Measurements from ENCODE around the gene CSMD2.

CSMD2 gene

DNA sequence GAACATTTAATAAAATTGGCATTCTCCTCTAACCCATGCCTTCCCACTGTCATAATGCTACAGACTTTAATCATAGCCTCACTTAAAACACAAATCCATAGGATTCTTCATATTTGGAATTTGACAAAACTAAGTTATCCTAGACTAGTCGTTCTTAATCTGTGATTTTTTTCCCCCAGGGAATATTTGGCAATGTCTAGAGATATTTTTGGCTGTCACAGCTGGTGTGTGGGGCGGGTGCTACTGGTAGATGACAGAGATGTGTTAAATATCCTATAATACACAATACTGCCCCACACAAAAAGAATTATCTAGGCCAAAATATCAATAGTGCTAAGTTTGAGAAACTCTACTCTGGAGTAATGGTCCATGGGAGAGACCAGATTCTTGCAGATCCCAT is 396.9 kb downstream of the CSMD2 start:
- ChIA-PET POLR2A (no interaction called here), CTCF (no interaction called here)
- no peak for DNase-seq (ENCODE audit: extremely low spot score)
- TF ChIP-seq NFRKB (IDR thresholded peaks at IDR 0.05) (no peak), TARDBP (IDR thresholded peaks at IDR 0.05) (no peak), LEF1 (IDR thresholded peaks at IDR 0.05; ENCODE audit: borderline replicate concordance) (no peak), FOXK2 (IDR thresholded peaks at IDR 0.05) (no peak)

DNA sequence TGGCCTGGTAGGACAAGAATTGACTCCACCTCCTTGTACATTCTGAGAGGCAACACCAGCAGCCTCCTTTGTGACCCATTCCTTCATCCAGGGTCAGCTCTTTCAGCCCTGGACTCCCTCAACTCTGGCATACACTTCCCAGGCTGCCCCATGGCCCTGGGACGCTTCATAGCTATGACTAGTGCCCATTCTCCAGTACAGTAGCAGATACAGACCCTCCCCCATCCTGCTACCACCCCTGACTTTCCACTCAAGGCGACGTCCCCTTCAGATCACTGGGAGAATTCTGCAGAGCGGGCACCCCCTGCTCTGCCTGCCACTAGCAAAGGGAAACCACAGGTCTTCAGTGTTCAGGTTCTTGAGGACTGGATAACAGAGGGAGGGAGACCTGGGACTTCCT is 400.9 kb downstream of the CSMD2 start:
- ChIA-PET POLR2A (interaction anchor here (0.6 kb wide), 1 partner anchor 408 kb away, joined by 3 read pairs; no protein-coding TSS in a partner anchor), CTCF (no interaction called here)

DNA sequence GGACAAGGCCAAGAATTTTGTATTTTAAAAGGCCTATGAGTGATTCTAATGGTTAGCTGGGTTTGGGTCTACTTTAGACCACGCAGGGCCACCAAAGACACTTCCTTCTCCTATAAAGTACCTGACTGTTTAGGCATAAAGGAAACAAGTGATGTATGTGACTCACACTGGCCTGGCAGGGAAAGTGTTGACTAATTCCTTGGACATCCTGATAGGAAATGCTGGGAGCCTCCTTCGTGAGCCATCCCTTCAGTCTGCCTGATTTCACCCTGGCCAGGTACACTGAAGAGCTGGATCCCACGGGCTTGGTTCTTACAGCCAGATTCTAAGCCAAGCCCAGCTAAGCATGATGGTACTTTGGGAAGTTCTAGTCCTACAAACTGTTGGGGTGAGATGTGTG is 401.6 kb downstream of the CSMD2 start:
- TF ChIP-seq ZNF384 (IDR thresholded peaks at IDR 0.05) (no peak), HDGF (IDR thresholded peaks at IDR 0.05; ENCODE audit: borderline replicate concordance) (no peak), NFRKB (IDR thresholded peaks at IDR 0.05) (no peak)
- CTCF ChIA-PET = no interaction called here
- POLR2A ChIA-PET = no interaction called here
- DNase-seq (ENCODE audit: extremely low spot score) = no peak

More for the DNA sequence above, 400.9 kb downstream of the CSMD2 start:
- no peak for DNase-seq (ENCODE audit: extremely low spot score)
- TF ChIP-seq SUZ12 (IDR thresholded peaks at IDR 0.05) (no peak), FOXK2 (IDR thresholded peaks at IDR 0.05) (no peak), NFRKB (IDR thresholded peaks at IDR 0.05) (no peak), BHLHE40 (IDR thresholded peaks at IDR 0.05; ENCODE audit: borderline replicate concordance) (no peak), CTBP1 (IDR thresholded peaks at IDR 0.05; ENCODE audit: borderline replicate concordance) (no peak), SP1 (IDR thresholded peaks at IDR 0.05) (no peak), FOXA1 (IDR thresholded peaks at IDR 0.05) (no peak), ZNF384 (IDR thresholded peaks at IDR 0.05) (no peak), ARNT (IDR thresholded peaks at IDR 0.05) (no peak)
- TF ChIP-seq, protein P1, sequence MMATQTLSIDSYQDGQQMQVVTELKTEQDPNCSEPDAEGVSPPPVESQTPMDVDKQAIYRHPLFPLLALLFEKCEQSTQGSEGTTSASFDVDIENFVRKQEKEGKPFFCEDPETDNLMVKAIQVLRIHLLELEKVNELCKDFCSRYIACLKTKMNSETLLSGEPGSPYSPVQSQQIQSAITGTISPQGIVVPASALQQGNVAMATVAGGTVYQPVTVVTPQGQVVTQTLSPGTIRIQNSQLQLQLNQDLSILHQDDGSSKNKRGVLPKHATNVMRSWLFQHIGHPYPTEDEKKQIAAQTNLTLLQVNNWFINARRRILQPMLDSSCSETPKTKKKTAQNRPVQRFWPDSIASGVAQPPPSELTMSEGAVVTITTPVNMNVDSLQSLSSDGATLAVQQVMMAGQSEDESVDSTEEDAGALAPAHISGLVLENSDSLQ (IDR thresholded peaks at IDR 0.05) = no peak

DNA sequence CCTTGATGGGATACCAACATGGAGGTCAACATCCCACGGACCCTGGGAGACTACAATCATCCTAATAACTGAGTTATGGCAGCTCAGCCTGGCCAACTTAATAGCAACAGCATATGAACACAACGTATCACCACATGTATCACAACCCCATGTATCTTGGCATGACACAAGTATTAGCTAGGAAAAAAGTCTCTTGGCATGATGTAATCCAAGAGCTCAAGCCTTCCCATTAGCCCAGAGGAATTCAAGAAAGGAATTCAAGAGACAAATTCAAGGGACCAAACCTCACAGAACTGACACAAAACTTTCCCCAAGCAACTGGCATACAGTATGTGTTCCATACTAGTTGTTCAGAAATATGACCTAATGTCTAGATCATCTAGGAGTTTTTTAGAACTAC is 402.1 kb downstream of the CSMD2 start:
- TF ChIP-seq ARNT (IDR thresholded peaks at IDR 0.05) (no peak), L3MBTL2 (conservative IDR thresholded peaks at IDR 0.05) (no peak), LEF1 (IDR thresholded peaks at IDR 0.05; ENCODE audit: borderline replicate concordance) (no peak), ZNF384 (IDR thresholded peaks at IDR 0.05) (no peak), ELF4 (IDR thresholded peaks at IDR 0.05) (no peak), NFRKB (IDR thresholded peaks at IDR 0.05) (no peak)
- DNase-seq (ENCODE audit: extremely low spot score) = no peak
- ChIA-PET CTCF (no interaction called here), POLR2A (no interaction called here)

DNA sequence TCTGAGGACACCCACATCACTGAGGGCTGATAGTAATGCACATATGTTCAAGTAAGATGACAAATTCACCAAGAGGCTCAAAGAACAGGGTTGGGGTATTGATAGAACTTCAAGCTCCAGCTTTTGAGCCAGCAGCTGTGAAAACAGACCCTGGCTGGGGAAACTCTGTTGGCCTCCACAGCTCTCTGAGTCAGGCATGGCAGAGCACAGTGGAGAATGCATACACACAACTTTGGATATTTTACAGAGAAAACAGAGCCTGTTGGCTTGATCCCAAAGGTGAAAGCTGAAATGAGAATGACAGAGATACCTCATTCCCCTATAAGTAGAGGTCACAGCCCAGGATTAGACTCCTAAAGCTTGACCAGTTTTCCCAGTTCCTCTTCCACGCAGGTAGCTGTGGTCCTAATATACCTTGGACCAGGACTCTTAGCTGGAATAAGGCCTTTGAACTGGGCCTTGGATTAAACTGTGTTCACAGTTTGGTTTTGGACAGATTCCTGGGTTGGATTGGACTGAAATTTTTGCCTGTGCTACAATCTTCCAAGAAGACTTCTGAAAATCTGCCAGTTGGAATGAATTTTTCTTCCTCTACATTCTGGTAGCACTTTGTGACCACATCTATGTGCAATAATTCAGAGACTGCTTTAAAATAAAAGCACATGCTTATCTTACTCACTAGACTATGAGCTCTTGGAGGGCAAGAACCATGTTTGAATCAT is 402.8 kb downstream of the CSMD2 start:
- DNase-seq (ENCODE audit: extremely low spot score) = no peak
- ChIA-PET POLR2A (no interaction called here), CTCF (no interaction called here)
- TF ChIP-seq ARNT (IDR thresholded peaks at IDR 0.05) (no peak), BHLHE40 (IDR thresholded peaks at IDR 0.05; ENCODE audit: borderline replicate concordance) (no peak), FOXK2 (IDR thresholded peaks at IDR 0.05) (no peak), LEF1 (IDR thresholded peaks at IDR 0.05; ENCODE audit: borderline replicate concordance) (no peak), TARDBP (IDR thresholded peaks at IDR 0.05) (no peak), SUZ12 (IDR thresholded peaks at IDR 0.05) (no peak), FOXM1 (IDR thresholded peaks at IDR 0.05; ENCODE audit: borderline replicate concordance) (no peak), CTBP1 (IDR thresholded peaks at IDR 0.05; ENCODE audit: borderline replicate concordance) (no peak), ZNF384 (IDR thresholded peaks at IDR 0.05) (no peak), SP1 (IDR thresholded peaks at IDR 0.05) (no peak), HDGF (IDR thresholded peaks at IDR 0.05; ENCODE audit: borderline replicate concordance) (no peak), NFRKB (IDR thresholded peaks at IDR 0.05) (no peak)
- TF ChIP-seq, protein P1 (IDR thresholded peaks at IDR 0.05) = no peak

DNA sequence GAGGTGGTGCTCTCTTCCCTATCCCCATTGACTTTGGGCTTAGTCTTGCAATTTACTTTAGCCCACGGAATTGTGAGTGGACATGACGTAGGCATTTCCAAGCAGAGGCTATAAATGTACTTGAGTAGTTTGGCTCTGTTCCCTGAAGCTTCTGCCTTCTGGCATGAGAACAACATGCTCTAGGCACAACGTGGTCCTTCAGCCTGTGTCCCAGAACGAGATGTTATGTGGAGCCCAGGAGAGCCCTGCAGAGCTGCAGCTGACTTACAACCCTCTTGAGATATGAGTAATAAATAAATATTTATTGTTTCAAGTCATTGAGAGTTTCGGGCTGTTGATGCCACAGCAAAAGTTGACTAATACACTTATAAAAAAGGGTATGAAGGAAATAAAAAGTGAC is 406.3 kb downstream of the CSMD2 start:
- ChIA-PET CTCF (no interaction called here), POLR2A (no interaction called here)
- no peak for TF ChIP-seq ELF4 (IDR thresholded peaks at IDR 0.05)
- TF ChIP-seq FOXM1 (IDR thresholded peaks at IDR 0.05; ENCODE audit: borderline replicate concordance) = no peak
- no peak for TF ChIP-seq L3MBTL2 (conservative IDR thresholded peaks at IDR 0.05)
- no peak for TF ChIP-seq ARNT (IDR thresholded peaks at IDR 0.05)
- TF ChIP-seq FOXA1 (IDR thresholded peaks at IDR 0.05) = no peak
- TF ChIP-seq SUZ12 (IDR thresholded peaks at IDR 0.05) = no peak
- TF ChIP-seq NFRKB (IDR thresholded peaks at IDR 0.05) = no peak
- TF ChIP-seq TARDBP (IDR thresholded peaks at IDR 0.05) = no peak
- no peak for TF ChIP-seq HDGF (IDR thresholded peaks at IDR 0.05; ENCODE audit: borderline replicate concordance)
- TF ChIP-seq CTBP1 (IDR thresholded peaks at IDR 0.05; ENCODE audit: borderline replicate concordance) = no peak
- DNase-seq (ENCODE audit: extremely low spot score) = no peak

DNA sequence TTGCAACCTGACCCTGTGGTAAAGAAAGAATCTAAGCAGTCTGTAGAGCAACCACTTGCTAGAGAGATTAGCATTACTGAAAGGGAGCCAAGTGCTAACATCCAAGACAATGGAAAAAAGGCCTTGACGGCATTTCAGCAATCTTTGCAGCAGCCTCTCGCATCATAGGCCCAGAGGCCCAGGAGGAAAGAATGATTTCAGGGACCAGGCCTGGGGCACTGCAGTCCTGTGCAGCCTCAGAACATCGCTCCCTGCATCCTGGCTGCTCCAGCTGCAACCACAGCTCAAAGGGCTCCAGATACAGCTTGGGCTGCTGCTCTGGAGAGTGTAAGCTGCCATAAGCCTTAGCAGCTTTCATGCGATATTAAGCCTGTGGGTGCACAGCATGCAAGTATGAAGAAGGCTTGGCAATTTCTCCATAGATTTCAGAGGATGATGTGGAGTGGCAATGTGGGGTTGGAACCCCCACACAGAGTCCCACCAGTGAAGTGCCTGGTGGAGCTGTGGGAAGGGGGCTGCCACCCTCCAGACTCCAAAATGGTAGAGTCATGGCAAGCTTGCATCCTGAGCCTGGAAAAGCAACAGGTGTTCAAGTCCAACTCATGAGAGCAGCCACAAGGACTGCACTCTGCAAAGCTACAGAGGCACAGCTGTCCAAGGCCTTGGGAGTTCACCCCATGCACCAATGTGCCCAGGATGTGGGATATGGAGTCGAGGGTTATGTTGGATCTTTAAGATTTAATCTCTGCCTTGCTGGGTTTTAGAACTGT is 411.8 kb downstream of the CSMD2 start:
- POLR2A ChIA-PET = no interaction called here
- TF ChIP-seq HDGF (IDR thresholded peaks at IDR 0.05; ENCODE audit: borderline replicate concordance) = no peak
- TF ChIP-seq TARDBP (IDR thresholded peaks at IDR 0.05) = no peak
- TF ChIP-seq SUZ12 (IDR thresholded peaks at IDR 0.05) = no peak
- TF ChIP-seq FOXA1 (IDR thresholded peaks at IDR 0.05) = no peak
- TF ChIP-seq FOXM1 (IDR thresholded peaks at IDR 0.05; ENCODE audit: borderline replicate concordance) = no peak
- no peak for TF ChIP-seq ARNT (IDR thresholded peaks at IDR 0.05)
- TF ChIP-seq L3MBTL2 (conservative IDR thresholded peaks at IDR 0.05) = no peak
- no peak for TF ChIP-seq ELF4 (IDR thresholded peaks at IDR 0.05)
- no peak for TF ChIP-seq FOXK2 (IDR thresholded peaks at IDR 0.05)
- no peak for TF ChIP-seq BHLHE40 (IDR thresholded peaks at IDR 0.05; ENCODE audit: borderline replicate concordance)
- TF ChIP-seq, protein P1 (IDR thresholded peaks at IDR 0.05) = no peak
- no peak for TF ChIP-seq NFRKB (IDR thresholded peaks at IDR 0.05)
- no peak for TF ChIP-seq LEF1 (IDR thresholded peaks at IDR 0.05; ENCODE audit: borderline replicate concordance)
- no peak for TF ChIP-seq ZNF384 (IDR thresholded peaks at IDR 0.05)
- no peak for TF ChIP-seq SP1 (IDR thresholded peaks at IDR 0.05)
- TF ChIP-seq CTBP1 (IDR thresholded peaks at IDR 0.05; ENCODE audit: borderline replicate concordance) = no peak
- DNase-seq (ENCODE audit: extremely low spot score) = no peak
- CTCF ChIA-PET = no interaction called here

Data from HEK293T (cell line).